C1 segment of cervical spinal cord (tissue), 14 donors: ENCODE measurements around the gene SNRPA1.

Experiments
- DNase-seq, 14 donors: peaks; one replicate each; lab custom pipeline; 2025; lab: John Stamatoyannopoulos, UW

SNRPA1 gene

DNA sequence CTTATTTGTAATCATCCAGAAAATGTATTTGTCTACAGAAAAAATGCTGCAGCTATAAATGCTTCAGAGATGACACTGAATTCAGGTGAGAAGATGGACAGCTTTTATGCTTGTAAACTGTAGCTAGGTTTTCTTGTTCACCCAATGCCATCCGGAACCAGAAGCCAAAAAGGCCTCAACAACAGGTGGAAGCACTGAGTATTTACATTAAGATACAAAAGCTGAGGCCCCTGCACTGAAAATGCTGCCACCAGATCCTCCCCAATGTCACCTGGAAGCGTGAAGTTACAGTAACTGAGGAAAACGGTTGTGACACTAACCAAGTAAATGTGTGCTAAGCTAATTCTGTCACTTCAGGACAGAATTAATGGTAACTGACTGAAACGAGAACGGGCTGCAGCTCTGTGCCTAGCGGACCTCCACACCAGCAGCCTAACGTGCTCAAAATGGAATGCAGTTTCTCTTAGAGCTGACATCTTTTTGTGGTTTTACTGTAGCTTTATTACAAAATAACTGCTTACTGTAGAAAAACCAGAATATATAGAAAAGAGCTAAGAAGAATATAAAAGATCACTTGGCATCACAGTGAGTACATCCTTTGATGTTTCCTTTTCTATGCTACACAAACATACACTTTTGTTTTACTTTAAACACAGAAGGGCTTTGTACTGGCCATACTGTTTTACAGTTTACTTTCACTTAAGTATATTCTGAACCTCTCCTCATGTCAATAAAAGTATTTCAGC is 50.8 kb downstream of the SNRPA1 start:
- no peak for DNase-seq

DNA sequence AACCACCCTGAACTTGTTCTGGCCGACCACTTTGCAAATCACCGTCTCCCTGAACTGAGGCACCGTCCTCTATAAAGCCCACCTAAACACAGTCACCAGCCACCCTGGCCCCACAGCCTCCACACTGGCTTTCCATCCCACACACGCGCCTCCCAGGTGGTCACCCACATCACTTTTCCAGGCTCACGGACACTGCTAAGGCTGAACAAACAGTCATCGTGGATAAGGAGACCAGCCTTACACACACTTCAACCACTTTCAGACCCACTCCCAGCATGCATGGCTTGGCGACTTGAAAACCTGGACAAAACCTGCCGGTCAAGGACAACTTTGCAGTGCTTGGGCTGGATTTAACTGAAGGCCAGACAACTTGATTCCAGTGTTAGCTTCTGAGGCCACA is 51.6 kb downstream of the SNRPA1 start:
- no peak for DNase-seq

DNA sequence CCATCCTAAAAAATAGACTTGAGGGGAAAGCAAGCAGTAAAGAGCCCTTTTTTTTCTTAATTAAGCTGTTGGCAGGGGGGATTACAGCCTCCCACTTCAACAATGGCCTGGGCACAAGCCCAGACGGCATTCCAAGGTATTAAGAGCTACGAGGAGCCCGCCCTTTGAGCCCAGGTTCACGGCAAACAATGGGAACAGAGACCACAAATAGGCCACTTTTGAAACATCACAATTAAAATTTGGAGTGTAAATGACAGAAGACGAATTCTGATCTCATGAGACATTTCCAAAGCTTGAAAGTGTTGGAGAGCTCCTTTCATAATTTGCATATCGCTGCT is 52.1 kb downstream of the SNRPA1 start:
- no peak for DNase-seq

DNA sequence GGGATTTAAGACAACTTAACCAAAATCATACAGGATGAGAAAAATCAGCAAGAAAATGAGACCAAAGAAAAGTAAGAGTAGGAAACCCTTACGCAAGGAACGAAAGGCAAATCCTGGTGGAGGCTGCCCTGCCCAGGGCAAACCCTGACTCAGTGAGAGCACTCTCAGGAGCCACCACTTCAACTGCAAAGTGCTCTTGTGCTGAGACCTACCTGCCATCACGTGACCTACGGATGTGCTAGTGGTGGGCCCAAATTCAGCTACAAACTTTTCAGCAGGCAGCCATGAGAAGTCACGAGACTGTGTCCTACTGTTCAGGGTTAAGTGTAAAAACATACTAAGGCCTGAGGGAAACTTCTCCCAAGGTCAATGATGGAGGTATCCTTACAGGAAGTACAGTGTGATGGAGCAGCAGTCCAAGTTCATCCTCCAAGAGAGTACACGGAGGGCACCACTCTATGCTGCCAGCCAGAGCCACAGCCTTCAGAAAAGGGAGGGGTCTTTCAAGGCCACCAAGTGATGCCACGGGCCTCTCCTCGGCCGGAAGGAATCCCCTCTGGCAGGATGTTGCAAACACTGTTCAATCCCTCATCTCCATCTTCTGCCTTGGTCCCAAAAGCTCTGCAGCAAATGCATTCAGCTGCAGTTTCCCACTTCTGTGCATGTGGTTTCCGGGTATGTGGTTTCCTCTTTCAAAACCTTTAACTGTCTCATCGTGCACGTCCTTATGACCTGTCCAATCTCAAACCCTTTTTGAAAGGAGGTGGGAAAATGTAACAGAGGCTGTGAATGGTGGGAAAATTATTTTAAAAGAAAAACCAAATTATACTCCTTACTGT is 52.7 kb downstream of the SNRPA1 start:
- peak in 1 of 14 donors; percentile 3 for DNase-seq

DNA sequence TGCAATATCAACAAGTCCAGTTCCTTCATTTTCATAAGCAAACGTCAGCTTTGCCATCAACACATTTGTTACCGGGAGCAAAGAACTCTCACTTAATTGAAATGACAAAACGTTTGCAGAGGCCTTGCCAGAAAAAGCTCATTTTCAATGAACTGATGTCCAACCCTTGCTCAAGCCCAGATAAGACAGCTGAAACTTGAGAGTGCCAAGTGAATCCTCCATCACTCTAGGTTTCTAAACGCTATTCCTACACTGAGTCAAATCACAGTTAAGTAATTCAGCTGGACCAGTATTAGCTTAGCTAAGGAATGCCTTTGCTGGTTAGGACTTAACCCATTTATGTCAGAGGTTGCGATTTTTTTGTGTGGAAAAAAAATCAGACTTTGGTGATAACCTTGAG is 54.7 kb downstream of the SNRPA1 start:
- no peak for DNase-seq

DNA sequence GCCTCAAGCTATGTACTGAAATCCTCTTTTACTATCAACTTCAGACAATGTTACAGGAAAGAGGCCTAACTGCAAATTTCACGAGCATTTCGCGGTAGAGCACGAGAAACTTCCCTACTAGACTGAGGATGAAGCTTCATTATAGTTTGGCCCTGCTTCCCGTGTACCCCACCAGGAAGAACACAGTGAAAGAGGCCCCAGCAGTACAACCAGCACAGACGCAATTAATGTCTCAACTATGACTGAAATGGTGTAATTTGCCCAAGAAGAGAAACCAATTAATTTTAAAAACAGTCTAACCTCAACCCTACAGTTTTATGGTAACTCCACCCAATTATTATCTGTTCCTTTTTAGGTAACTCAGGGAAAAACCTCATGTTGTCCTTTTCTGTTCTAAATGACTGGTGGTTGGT is 55.3 kb downstream of the SNRPA1 start:
- DNase-seq = no peak

DNA sequence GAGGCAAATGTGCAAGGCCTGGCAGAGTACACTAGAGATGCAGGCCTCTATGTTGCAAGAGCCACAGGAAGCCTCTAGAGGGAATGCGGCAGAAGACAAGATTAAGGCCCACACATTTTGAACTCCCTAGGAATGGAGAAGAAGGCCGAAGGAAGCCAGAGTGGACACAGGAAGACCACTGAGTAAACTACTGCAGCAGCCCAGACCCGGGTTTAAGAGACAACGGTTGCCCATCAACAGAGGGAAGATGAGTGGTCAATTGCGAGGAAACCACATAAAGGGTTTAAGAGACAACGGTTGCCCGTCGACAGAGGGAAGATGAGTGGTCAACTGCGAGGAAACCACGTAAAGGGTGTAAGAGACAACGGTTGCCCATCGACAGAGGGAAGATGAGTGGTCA is 57.8 kb downstream of the SNRPA1 start:
- DNase-seq = no peak

DNA sequence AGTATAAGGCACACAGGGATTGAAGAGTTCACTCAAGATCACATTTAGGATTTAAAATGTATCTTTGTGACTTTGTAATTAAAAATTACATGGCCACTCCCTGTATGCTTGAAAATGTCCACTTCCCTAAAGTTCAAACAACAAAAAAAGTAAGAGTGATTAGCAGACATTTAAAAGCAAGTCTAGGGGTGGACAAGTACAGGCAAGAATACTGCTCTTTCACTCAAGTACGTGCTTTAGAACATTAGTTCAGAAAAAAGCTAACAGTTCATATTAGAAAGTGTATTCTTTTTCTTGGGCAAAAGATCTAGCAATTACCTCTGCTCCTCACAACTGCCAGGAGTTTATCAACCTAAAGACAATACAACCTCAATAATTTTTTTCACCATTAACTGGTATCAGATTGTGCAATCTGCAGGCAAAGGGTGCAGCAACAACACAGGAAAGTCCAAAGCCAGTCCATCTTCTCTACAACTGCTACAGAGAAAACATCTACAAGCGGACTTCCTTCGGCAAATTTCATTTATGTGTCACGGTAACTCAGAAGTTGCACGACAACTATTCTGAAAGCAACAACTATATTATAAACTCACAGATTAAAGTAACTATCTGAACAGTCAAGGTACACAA is 61.3 kb downstream of the SNRPA1 start:
- no peak for DNase-seq

DNA sequence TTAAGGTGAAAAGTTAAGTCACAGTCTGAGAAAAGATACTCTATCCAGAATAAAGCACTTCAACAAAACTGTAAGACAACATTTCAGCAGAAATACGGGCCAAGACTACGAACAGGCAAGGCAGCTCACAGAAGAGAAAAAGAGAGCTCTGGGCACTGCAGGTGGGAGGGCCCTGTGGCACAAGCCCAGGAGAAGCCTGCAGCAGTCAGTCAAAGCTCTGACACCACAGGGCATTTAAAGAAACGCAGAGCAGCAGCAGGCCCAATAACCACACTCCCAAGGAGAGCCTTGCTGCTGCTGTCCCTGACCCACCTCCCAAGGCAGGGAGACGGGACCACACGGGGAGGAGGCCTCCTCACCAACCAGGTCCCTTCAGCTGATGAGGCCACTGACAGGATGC is 62.4 kb downstream of the SNRPA1 start:
- DNase-seq = peak in 1 of 14 donors; percentile 19
